HG02943 (cell line): Measurements from ENCODE around the gene PTPRD.

Experiments
- ATAC-seq: cut with Tn5 transposase; IDR thresholded peaks from one replicate; pipeline ENCODE4 v1.9.1; 2021; ENCODE audit warnings: mild to moderate bottlenecking, low read depth, moderate library complexity; ENCODE audit not compliant: unreplicated experiment

PTPRD gene

DNA sequence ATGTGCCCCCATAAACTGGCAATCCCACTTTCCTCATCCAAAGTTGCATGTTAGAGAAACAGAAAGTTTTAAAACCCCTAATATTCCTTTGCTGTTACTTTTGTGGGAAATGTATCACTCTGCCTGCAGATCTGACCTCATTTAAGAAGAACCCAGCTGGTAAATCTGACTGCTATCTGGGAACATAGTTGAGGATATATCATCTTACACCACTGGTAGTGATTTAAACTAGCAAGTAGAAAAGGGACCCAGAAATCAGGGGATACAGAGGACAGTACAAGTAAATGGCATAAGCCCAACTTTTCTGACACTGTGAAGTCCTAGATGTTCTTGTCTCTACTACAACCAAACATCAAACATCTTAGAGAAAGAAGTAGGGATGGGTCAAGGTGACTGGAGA is 1752.7 kb downstream of the PTPRD start:
- no peak for ATAC-seq

DNA sequence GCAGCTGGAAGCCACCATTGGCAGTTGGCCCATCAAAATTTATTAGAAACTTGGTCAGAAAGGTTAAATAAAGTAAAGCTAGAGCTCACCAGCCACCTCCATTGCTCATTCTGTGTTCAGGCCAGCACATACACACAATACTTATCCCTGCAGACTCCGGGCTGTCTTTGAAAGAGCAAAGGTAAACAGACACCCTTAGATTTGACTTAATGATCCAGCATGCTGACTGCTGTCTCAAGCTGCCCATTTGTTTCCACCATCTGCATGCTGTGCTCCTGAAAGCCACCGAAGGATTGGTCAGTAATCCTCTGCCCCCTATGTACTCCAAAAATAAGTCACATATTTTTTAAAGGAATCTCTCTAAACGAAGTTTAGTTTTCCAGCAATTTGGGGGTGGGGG is 1753.4 kb downstream of the PTPRD start:
- no peak for ATAC-seq

DNA sequence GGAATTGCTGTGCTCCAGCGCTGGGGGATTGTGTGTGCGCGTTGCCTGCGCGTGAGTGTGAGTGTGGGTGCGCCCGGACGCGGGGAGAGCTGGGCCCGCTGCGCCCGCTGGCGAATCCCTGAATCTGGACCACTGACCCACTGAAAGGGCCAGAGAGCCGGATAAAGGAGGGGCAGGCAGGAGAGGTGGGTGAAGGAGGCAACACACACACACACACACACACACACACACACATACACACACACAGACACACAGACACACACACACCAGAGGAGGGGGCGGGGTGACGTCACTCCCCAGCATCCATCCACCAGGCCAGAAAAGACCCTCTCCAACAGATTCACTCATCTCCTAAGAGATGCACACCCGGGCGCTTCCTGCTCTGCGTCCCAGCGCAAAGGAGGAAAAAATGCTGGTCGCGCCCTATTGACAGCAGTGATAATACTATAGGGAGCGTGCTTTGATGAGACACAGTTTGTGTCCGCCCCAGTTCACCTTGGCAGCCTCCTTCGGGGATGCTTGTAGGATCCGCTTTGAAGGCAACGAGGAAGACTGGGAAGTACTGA is 1754.1 kb downstream of the PTPRD start:
- no peak for ATAC-seq

DNA sequence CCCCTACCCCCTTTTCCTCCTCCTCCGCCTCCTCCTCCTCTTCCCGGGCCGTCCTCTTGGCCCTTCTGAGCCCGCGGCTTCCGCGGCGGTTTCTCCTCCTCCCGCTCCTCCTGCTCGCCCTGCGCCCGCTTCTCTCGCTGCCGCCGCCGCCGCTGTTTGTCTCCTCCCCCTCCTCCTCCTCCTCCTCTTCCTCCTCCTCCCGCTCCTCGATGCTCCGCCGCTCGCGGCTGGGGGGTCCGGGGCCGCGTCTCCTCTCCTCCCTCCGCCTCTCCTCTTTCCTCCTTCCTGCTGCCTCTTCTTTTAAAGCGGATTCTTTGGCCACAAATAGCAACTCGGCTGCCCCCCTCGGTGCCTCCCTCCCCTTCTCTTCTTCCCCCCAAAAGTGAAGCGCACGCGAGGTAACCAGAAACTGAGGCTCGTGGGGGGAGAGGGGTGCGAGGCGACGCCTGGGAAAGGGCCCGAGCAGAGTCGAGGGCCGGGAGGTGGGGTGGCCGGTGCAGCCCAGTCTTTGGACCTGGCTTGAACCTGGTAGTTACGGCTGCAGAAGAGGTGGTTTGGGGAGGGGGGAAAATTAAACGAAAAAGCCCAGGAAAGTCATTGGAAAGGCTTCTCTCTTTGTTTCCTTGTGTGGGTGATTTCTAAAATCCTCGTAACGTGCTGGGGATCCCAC is 1754.7 kb downstream of the PTPRD start:
- ATAC-seq: no peak

DNA sequence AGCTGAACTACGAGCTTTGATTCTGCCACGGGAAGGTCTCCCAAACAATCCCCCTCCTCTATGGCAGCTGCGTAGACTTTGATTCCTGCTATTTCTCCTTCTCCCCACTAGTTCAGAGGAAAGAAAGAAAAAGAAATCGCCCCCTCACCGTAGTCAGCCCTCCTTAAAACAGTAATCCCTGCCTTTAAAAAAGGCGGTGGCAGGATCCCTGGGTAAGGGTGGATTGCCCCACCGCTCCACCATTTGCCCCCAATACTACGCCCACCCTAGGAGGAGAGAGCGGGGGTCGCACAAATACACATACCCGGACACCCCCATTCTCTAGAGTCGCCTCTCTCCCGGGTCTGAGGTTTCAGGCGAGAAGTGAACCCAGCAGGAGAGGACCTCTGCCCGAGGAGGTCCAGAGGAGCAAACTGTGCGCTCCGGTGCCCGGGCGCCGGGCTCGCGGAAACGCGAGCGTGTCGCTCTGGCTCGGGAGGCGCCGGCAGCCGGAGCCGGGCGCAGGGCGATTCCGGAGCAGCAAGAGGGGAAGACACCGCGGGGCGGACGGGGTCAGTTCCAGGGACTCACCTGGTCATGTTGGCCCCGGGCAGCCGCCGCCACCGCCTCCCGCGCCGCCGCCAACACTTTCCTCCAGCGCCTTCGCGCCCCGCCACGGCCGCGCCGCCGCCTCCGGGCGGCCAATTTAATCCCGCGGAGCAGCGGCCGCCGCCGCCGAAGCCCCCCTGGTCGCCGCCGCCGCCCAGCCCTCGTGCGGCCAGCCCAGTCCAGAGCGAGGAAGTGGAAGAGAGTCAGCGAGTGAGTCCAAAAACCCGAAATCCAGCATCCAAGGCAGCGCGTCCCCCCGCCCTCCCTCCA is 1755.5 kb downstream of the PTPRD start:
- no peak for ATAC-seq

DNA sequence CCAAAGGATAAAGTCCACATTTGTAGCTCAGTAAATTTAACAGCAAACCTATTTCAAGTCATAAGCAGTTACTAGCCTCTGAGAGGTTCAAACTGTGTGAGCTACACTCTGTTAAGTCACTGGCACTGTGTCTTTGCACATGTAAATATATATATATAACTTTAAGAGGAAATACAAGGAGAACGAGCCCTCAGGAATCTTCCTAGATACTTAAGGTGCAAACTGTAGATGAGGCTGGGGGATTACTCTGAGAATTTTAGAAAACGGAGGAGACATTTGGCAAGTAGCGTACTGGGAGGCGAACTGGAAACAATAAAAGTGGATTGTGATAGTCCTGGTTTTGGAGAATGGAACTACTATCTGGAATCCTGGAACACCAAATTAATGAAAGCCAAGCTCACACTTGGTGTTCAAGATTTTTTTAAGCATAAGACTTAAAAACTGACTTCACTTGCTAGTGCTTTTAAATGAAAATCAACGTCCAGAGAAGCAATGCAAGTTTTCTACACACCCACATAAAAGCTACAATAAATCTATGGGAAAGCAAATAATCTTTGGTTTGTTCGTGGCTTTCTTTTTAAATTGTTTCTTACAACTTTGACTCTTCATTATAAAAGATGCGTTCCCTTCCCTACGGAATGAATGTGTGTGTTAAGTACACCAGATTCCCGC is 1756.3 kb downstream of the PTPRD start:
- no peak for ATAC-seq

DNA sequence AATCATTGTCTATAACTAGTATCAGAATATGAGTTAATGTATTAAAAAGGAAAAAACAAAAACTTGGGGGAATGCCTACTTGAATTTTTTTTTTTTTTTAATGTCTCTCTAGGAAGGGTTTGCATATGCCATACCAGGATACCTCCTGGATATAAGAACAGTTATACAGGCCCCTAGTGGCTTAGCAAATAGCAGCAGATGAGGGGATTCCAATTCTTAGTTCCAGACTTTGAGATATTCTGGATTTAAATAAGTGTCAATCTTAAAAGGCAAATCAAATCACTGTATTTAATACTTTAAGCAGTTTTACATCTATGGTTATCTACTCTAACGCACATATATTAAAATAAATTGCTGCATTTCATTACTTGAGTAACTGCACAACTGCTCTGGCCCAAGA is 1757.8 kb downstream of the PTPRD start:
- no peak for ATAC-seq

DNA sequence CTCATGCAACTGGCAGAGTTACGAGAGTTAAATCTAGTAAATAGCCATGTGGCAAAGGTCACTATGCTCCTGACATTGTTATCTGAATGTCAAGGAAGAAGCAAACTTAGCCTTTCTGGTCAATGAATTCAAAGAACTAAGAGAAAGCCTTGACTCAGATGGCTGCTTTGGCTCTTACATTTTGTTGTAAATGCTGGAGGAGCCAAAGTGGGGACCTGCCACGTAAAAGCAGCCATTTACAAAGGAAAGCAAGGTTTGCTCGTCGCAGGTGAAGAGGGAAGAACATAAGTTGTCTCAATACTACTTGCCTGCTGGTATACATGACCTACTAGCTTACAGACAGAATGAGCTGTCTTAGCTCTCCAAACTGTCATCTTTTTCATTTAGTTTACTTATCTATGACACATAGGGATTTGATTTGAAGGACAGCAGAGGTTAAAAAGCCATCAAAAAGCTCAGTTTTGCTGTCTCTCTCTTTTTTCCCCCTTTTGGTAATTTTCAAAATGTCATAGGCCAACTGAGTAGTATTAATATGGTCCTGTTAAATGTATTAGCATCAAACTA is 1760.4 kb downstream of the PTPRD start:
- ATAC-seq: no peak

DNA sequence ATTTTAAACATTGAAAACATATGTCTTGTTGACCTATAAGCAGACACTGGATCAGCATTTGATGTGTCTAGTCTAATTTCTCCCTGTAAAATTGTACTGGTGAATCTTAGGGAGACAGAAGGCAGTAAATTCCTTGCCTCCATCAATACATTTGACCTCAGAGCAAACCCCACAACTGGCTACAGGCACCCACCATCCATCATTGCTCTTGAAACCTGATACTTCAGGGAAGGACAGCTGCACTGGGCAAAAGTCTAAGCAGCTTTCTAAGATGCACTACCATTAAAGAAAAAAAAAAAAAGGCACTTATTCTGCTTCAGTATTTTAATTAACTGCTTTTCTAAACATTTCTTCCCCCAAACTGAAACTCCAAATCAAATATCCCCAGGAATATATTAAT is 1761.9 kb downstream of the PTPRD start:
- no peak for ATAC-seq

DNA sequence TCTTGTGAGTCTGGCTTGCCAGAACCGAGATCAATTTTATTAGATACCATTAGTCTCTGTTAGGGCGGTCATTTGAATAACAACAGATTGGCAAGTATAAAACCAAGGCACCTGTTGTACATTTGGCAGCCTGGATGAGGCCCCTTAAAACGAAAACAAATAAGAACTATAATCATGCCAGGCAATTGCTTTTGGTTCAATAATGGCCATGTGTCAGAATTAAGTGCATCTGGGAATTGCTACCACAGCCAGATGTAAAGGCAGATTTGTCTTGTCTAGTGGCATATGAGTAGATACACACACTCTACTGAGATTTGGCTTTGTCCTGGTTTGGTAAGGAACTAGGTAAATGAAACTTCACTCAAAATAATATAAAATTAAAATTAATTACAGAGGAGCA is 1767.0 kb downstream of the PTPRD start:
- no peak for ATAC-seq

DNA sequence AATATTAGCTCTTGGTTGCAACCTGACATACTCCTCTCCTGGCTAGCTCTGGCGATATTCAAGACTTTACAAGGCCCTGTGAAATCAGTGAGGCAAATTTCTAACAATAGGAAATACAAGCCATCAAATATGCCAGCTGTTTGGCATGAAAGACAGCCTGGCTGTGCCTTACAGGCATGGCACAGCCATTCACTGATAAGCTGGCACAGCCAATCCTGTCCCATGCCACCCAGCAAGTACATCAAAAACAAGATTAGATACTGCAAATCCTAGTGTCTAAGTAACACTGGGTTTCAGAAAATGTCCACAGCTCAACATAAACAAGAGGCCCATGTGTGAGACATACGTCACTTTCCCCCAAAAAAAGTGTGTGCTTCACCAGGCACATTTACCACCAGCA is 1767.4 kb downstream of the PTPRD start:
- ATAC-seq: no peak

DNA sequence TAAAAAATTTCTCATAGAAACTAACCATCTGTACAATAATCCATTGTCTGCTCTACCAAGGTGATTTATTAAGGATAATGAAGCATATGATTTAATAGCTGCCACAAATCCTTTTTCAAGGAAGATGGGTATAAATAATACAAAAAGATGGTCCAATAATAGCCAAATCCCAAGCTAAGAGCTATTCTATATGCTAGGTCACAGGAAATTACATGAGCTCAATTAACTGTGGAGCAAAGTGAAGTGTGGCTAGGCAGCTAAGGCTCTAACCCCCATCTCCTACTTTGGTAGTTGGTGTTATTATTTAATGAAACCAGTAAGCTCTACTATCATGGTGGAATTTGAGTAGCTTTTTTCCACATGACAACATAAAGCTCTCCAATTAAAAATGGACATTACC is 1768.3 kb downstream of the PTPRD start:
- ATAC-seq: no peak

DNA sequence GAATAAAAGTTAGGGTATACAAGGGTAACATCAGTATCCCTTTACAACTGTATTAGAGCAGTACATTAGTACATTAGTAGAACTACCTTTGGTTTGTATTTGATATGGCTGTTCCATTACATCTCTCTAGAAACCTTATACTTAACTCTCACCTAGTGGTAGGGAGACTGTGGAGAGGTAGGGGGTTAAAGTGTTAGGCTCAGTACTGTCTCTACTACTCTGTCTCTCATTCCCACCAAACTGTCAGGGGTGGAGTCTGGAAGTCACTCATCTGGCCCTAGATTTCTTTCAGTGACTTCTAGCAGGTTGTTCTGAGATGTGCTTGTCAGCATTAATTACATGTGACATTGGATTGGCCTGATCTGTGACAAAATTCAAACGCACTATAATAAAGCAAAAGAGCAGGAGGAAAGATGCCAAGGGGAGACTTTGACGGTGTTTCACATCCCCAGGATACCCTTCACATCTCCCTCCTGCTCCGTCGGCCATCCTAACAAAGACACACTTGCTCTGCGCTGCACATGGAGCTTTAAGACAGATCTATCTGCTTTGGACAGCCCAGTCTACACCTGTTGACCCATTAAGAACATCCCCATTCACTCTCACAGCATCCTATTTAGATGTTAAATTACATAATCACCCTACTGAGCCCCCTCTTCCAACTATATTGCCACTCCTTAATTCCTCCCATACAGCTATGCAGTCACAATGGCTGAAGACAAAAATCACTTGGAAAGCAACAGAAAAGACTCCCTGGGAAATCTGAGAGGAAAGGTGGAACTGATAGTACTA is 1770.2 kb downstream of the PTPRD start:
- ATAC-seq: no peak

DNA sequence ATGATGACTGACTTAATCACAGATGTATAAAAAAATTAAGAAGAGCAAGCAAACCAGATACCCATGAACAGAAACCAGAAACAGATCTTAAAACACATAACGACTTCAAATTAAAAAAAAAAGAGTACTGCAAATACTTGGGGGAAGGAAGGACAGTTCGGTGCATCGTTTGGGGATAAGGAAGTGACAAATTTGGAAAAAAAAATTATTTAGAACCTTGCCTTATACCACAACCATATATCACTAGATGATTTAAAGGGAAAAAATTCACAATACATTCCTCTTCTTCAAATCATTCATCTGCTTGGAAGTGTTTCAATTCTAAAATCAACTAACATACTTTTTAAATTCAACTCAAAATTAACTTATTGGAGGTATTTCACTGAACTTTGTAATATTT is 1774.7 kb downstream of the PTPRD start:
- ATAC-seq: no peak

DNA sequence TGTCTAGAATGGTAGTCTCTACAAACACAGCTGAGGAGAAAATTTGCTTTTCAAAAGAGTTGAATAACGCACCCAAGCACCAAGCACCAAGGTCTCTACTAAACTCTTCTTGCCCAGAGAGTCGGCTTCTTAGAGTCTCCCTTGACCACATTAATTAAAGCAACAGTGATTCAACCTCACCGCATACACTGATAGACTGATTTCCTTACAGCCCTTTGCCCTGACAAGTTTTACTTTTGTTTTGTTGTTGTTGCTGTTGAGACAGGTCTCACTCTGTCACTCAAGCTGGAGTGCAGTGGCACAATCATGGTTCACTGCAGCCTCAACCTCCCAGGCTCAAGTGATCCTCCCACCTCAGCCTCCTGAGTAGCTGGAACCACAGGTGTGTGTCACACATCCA is 1777.5 kb downstream of the PTPRD start:
- ATAC-seq: no peak

DNA sequence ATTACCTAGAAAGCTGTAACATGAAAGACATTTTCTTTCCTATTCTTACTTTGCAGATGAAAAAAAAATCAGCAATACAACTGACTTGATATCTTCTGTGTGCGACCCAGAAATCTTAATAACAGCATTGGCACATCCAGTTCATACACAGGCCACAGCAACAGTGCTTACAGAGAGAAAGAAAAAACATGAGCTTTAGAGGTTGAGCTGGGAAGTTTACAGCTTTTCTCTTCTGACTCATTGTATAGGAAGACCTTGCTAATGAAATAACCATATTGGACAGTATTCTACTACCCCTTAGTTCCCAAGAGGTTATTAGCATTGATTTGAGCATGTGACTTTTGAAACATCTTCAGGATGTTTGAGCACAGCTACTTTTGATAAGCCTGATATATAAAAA is 1779.8 kb downstream of the PTPRD start:
- no peak for ATAC-seq

DNA sequence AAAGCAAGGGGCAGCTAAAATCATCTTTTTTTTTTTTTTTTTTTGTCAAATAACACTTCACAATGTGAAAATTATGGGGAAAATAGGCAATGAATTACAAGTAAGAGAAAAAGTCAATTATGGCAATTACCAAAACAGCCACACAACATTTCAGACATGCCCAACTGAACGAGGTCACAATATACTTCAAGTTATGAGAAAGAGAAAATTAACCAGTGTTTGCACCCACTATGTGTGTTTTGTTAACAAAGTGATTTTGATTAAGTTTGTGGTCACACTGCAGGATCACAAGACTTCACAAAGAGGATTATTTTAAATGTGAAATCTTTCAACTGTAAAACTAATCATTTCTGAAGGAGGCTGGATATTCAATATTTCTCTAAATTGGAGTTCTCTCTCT is 1780.4 kb downstream of the PTPRD start:
- no peak for ATAC-seq

DNA sequence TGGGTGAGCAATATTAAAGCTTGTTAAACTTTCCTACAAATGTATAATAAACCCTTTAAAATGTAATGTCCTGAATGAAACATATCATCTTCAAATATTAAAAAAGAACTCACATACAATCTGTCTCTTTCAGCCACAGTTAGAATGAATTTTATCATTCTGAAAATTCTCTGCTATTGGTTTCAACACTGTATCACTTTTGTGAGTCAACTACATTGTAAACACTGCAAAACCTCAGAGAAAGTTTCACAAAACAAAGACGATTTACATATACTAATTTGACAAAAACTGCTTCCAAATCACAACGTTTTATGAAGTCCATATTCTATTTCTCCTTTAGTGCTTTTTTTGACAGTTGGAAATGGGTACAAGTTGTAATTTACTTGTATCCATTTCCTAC is 1781.2 kb downstream of the PTPRD start:
- no peak for ATAC-seq

DNA sequence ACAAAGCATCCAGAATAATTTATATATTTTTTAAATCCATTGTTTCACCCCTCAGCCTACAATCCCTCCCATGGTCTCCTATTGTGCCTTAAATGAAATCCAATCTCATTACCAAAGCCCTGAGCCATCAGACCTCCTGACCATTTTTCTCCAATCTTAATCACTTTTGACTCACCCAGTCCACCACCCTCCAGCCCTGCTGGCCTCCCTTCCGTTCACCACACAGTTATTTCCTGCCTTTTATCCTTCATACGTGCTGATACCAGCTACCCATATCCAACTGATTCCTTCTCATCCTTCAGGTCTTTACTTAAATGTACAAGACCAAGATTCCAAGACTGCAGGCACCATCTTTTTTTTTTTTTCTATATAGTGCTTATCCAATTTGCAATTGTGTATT is 1786.5 kb downstream of the PTPRD start:
- ATAC-seq: no peak

DNA sequence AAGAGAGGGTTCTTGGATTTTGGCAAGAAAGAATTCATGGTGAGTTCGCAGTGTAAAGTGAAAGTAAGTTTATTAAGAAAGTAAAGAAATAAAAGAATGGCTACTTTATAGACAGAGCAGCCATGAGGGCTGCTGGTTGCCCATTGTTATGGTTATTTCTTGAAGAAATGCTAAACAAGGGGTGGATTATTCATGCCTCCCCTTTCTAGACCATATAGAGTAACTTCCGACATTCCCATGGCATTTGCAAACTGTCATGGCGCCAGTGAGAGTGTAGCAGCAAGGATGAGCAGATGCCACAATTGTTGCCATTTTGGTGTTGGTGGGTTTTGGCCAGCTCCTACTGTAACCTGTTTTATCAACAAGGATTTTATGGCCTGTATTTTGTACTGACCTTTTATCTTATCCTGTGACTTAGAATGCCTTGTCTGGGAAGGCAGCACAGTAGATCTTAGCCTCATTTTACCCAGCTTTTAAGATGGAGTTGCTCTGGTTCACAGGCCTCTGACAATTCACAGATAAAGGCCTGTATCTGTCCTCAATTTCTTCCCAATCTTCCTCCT is 1787.1 kb downstream of the PTPRD start:
- ATAC-seq: no peak
